GM23338 (cell line): ENCODE data around the gene NDRG2.

ENCODE experiments used
- CREB1 ChIP-seq: fragments of 250-450 bp; sonication (Bioruptor Pico); IDR thresholded peaks from 2 replicates; pipeline ENCODE4 v1.5.0; 2020; ENCODE audit warnings: low read depth, mild to moderate bottlenecking, moderate library complexity
- EZH2 ChIP-seq: fragments of 200-600 bp; sonication (generic); IDR thresholded peaks from one replicate; pipeline ENCODE4 v1.8.0; 2017; ENCODE audit warnings: antibody characterized with exemption, mild to moderate bottlenecking, low read depth; ENCODE audit not compliant: unreplicated experiment
- EZH2phosphoT487 ChIP-seq: fragments of 200-600 bp; sonication (generic); IDR thresholded peaks from one replicate; pipeline ENCODE4 v1.8.1; 2018; ENCODE audit warnings: antibody characterized with exemption; ENCODE audit not compliant: unreplicated experiment
- JUNB ChIP-seq: IDR thresholded peaks from one replicate; pipeline ENCODE4 v1.6.1; 2016; ENCODE audit warnings: antibody characterized with exemption; ENCODE audit not compliant: unreplicated experiment
- NANOG ChIP-seq: IDR thresholded peaks from 2 replicates; pipeline ENCODE4 v1.6.1; 2016; ENCODE audit warnings: antibody characterized with exemption, borderline replicate concordance
- POLR2AphosphoS5 ChIP-seq: IDR thresholded peaks from 2 replicates; pipeline ENCODE4 v1.6.1; 2016; ENCODE audit warnings: antibody characterized with exemption, low read depth
- STAT1 ChIP-seq: IDR thresholded peaks from one replicate; pipeline ENCODE4 v1.6.1; 2016; ENCODE audit warnings: antibody characterized with exemption; ENCODE audit not compliant: unreplicated experiment
- TF ChIP-seq, protein P1 (sequence below), 2 experiments: fragments of 200-600 bp in 1 of 2; sonication (generic) in 1 of 2; conservative IDR thresholded peaks; 2 replicates each; pipeline versions ENCODE4 v1.5.1 to v1.6.1; 2016 to 2017; ENCODE audit warnings: antibody characterized with exemption in 2 of 2, low read depth in 2 of 2, mild to moderate bottlenecking in 2 of 2, moderate library complexity in 1 of 2
- TF ChIP-seq, protein P2 (sequence below): IDR thresholded peaks from one replicate; pipeline ENCODE4 v1.6.1; 2018; ENCODE audit warnings: antibody characterized with exemption; ENCODE audit not compliant: unreplicated experiment

DNA sequence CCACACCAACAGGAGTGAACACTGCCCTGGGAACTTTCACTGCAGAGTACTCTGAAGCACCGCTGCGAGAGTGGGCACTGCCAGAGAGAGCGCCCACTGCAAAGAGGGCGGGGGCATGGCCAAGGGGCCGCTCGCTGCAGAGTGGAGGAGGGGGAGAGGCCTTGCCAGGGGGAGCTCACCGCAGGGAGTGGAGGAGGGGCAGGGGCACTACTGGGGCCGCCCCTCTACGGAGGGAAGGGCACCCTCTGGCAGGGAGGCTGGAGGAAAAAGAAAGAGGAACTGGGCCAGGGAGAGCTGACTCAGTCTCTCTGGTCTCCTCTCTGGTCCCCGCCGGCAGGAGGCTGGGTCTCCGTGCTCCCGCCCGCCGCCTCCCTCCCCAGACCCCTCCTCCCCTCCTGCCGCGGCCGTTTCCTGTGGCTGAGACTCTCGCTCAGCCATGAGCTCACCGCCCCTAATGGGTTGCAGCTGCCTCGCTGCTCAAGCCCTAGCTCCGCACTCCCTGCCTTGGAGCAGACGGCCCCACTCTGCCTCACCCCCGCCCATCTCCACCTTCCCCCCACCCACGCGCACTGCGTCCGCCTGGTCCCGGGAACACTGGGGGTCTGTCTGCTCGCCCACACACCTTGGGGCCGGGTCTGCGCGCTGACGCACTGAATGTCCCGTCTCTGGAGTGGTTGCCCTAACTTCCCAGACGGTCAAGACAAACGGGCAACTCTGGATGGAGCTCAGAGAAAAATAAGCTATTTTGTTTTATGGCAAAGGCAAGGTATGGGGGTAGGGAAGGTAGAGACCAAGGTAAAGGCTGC, 46.6 kb upstream of the NDRG2 start:
- TF ChIP-seq, protein P1, sequence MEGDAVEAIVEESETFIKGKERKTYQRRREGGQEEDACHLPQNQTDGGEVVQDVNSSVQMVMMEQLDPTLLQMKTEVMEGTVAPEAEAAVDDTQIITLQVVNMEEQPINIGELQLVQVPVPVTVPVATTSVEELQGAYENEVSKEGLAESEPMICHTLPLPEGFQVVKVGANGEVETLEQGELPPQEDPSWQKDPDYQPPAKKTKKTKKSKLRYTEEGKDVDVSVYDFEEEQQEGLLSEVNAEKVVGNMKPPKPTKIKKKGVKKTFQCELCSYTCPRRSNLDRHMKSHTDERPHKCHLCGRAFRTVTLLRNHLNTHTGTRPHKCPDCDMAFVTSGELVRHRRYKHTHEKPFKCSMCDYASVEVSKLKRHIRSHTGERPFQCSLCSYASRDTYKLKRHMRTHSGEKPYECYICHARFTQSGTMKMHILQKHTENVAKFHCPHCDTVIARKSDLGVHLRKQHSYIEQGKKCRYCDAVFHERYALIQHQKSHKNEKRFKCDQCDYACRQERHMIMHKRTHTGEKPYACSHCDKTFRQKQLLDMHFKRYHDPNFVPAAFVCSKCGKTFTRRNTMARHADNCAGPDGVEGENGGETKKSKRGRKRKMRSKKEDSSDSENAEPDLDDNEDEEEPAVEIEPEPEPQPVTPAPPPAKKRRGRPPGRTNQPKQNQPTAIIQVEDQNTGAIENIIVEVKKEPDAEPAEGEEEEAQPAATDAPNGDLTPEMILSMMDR (conservative IDR thresholded peaks at IDR 0.05; ENCODE audit: low read depth in 2 of 2): no peak
- TF ChIP-seq, protein P2, sequence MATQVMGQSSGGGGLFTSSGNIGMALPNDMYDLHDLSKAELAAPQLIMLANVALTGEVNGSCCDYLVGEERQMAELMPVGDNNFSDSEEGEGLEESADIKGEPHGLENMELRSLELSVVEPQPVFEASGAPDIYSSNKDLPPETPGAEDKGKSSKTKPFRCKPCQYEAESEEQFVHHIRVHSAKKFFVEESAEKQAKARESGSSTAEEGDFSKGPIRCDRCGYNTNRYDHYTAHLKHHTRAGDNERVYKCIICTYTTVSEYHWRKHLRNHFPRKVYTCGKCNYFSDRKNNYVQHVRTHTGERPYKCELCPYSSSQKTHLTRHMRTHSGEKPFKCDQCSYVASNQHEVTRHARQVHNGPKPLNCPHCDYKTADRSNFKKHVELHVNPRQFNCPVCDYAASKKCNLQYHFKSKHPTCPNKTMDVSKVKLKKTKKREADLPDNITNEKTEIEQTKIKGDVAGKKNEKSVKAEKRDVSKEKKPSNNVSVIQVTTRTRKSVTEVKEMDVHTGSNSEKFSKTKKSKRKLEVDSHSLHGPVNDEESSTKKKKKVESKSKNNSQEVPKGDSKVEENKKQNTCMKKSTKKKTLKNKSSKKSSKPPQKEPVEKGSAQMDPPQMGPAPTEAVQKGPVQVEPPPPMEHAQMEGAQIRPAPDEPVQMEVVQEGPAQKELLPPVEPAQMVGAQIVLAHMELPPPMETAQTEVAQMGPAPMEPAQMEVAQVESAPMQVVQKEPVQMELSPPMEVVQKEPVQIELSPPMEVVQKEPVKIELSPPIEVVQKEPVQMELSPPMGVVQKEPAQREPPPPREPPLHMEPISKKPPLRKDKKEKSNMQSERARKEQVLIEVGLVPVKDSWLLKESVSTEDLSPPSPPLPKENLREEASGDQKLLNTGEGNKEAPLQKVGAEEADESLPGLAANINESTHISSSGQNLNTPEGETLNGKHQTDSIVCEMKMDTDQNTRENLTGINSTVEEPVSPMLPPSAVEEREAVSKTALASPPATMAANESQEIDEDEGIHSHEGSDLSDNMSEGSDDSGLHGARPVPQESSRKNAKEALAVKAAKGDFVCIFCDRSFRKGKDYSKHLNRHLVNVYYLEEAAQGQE: no peak
- no peak for TF ChIP-seq EZH2phosphoT487
- peak; percentile 55; the same call in 1 of the 2 replicates for TF ChIP-seq POLR2AphosphoS5
- no peak for TF ChIP-seq STAT1
- TF ChIP-seq JUNB: no peak
- TF ChIP-seq EZH2: no peak
- TF ChIP-seq NANOG: no peak
- no peak for TF ChIP-seq CREB1 (CRISPR knock-in tag)
